ENCODE measurements around the gene TMTC2.
"Not testable (repeated sequence)": the region's sequence is repeated elsewhere in the genome, so short reads cannot be mapped to it uniquely, and the experiment has no call there.

Gene TMTC2

GRCh38 chr12:83099436-83099835 lies 412.7 kb downstream of the TMTC2 start:
- no peak for DNase-seq

GRCh38 chr12:83102499-83102898 lies 415.8 kb downstream of the TMTC2 start:
- no peak for DNase-seq

GRCh38 chr12:83106873-83107272 lies 420.2 kb downstream of the TMTC2 start:
- DNase-seq, result no peak

GRCh38 chr12:83110424-83110823 lies 423.7 kb downstream of the TMTC2 start:
- no peak for DNase-seq

- DNase-seq, result no peak
Measured at GRCh38 chr12:83113945-83114344, 427.2 kb downstream of the TMTC2 start.

- no peak for DNase-seq
Measured at GRCh38 chr12:83114966-83115365, 428.3 kb downstream of the TMTC2 start.

- not testable (repeated sequence) for DNase-seq
Measured at GRCh38 chr12:83117926-83118325, 431.2 kb downstream of the TMTC2 start.

- DNase-seq, result no peak
Measured at GRCh38 chr12:83121897-83122622, 435.4 kb downstream of the TMTC2 start.

GRCh38 chr12:83122623-83122934 lies 435.9 kb downstream of the TMTC2 start:
- DNase-seq, result no peak

GRCh38 chr12:83123039-83123438 lies 436.3 kb downstream of the TMTC2 start:
- no peak for DNase-seq

- no peak for DNase-seq
Measured at GRCh38 chr12:83128540-83128939, 441.8 kb downstream of the TMTC2 start.

- no peak for DNase-seq
Measured at GRCh38 chr12:83130178-83130577, 443.5 kb downstream of the TMTC2 start.

GRCh38 chr12:83132360-83132759 lies 445.7 kb downstream of the TMTC2 start:
- DNase-seq, result no peak

- DNase-seq, result no peak
Measured at GRCh38 chr12:83136411-83136810, 449.7 kb downstream of the TMTC2 start.

- no peak for DNase-seq
Measured at GRCh38 chr12:83140135-83140534, 453.4 kb downstream of the TMTC2 start.

GRCh38 chr12:83141460-83141994 lies 454.8 kb downstream of the TMTC2 start:
- DNase-seq, result no peak

- DNase-seq, result no peak
Measured at GRCh38 chr12:83142914-83143313, 456.2 kb downstream of the TMTC2 start.

- DNase-seq, result no peak
Measured at GRCh38 chr12:83143950-83144349, 457.2 kb downstream of the TMTC2 start.

- DNase-seq, result no peak
Measured at GRCh38 chr12:83145325-83145840, 458.7 kb downstream of the TMTC2 start.

- no peak for DNase-seq
Measured at GRCh38 chr12:83147341-83147740, 460.6 kb downstream of the TMTC2 start.

- no peak for DNase-seq
Measured at GRCh38 chr12:83149987-83150386, 463.3 kb downstream of the TMTC2 start.

GRCh38 chr12:83150465-83151189 lies 463.9 kb downstream of the TMTC2 start:
- DNase-seq, result no peak

- DNase-seq, result no peak
Measured at GRCh38 chr12:83153177-83153576, 466.5 kb downstream of the TMTC2 start.

GRCh38 chr12:83156815-83157214 lies 470.1 kb downstream of the TMTC2 start:
- no peak for DNase-seq

Measured in stimulated activated CD4-positive, alpha-beta T cell treated with anti-CD3 and anti-CD28 coated beads, Interleukin-1b, Interleukin-23, amount 100 ng/mL, for 48 hours (primary cell).